OCI-LY1 (cell line): ENCODE measurements around the gene CHCHD2.
A peak's percentile ranks its signal among the peaks of the same experiment; 100 is the strongest.

ENCODE experiments used
- H2AFZ ChIP-seq: fragments of 200-600 bp; sonication (generic), shearing (Covaris generic); 2 replicates; pipeline ENCODE4 v1.6.0; 2014; ENCODE audit warnings: antibody characterized with exemption, mild to moderate bottlenecking, low read length
- H3F3A ChIP-seq: fragments of 200-600 bp; sonication (generic), shearing (Covaris generic); 2 replicates; pipeline ENCODE4 v1.6.0; 2014; ENCODE audit warnings: mild to moderate bottlenecking, antibody characterized with exemption, low read length, moderate library complexity; ENCODE audit not compliant: insufficient read depth
- H3K27ac ChIP-seq: fragments of 200-600 bp; sonication (generic); 2 replicates; pipeline ENCODE4 v1.5.1; 2014; ENCODE audit warnings: low read length, mixed run types, mild to moderate bottlenecking, low read depth; ENCODE audit not compliant: poor library complexity, severe bottlenecking
- H3K27me3 ChIP-seq: fragments of 200-600 bp; sonication (generic); 2 replicates; pipeline ENCODE4 v1.6.0; 2014; ENCODE audit warnings: antibody characterized with exemption, mild to moderate bottlenecking, low read length, moderate library complexity; ENCODE audit not compliant: insufficient read depth
- H3K36me3 ChIP-seq: fragments of 200-600 bp; sonication (generic); 2 replicates; pipeline ENCODE4 v1.6.1; 2014; ENCODE audit warnings: mild to moderate bottlenecking, antibody characterized with exemption, low read length, moderate library complexity, mixed read lengths; ENCODE audit not compliant: insufficient read depth
- H3K4me1 ChIP-seq: fragments of 200-600 bp; sonication (generic); 2 replicates; pipeline ENCODE4 v1.5.1; 2014; ENCODE audit warnings: mild to moderate bottlenecking, low read length, moderate library complexity; ENCODE audit not compliant: insufficient read depth, severe bottlenecking
- H3K4me2 ChIP-seq: fragments of 200-600 bp; sonication (generic), shearing (Covaris generic); 2 replicates; pipeline ENCODE4 v1.6.1; 2014; ENCODE audit warnings: low read length
- H3K4me3 ChIP-seq: fragments of 200-600 bp; sonication (generic); 2 replicates; pipeline ENCODE4 v1.5.1; 2014; ENCODE audit warnings: low read length, low read depth, mild to moderate bottlenecking, mixed read lengths; ENCODE audit not compliant: poor library complexity, severe bottlenecking
- H3K79me2 ChIP-seq: fragments of 200-600 bp; shearing (Covaris generic); 2 replicates; pipeline ENCODE4 v1.6.1; 2016; ENCODE audit warnings: mixed run types, low read length, mixed read lengths; ENCODE audit not compliant: insufficient read depth
- H3K9ac ChIP-seq: fragments of 200-600 bp; sonication (generic), shearing (Covaris generic); 2 replicates; pipeline ENCODE4 v1.6.1; 2014; ENCODE audit warnings: mild to moderate bottlenecking, low read length, mixed read lengths
- H3K9me2 ChIP-seq: fragments of 200-600 bp; sonication (generic), shearing (Covaris generic); 2 replicates; pipeline ENCODE4 v1.6.1; 2014; ENCODE audit warnings: low read depth, mild to moderate bottlenecking, low read length, mixed read lengths
- H3K9me3 ChIP-seq: fragments of 200-600 bp; shearing (Covaris generic); 2 replicates; pipeline ENCODE4 v1.6.1; 2014; ENCODE audit warnings: low read length, mixed read lengths
- H4K20me1 ChIP-seq: fragments of 200-600 bp; sonication (generic), shearing (Covaris generic); 2 replicates; pipeline ENCODE4 v1.6.0; 2016; ENCODE audit warnings: mild to moderate bottlenecking, low read length; ENCODE audit not compliant: insufficient read depth
- CTCF ChIP-seq: fragments of 200-600 bp; sonication (generic), shearing (Covaris generic); IDR thresholded peaks from 2 replicates; pipeline ENCODE4 v1.5.1; 2017; ENCODE audit warnings: mild to moderate bottlenecking, antibody characterized with exemption, low read length, moderate library complexity, mixed read lengths
- EZH2 ChIP-seq: fragments of 200-600 bp; sonication (generic), shearing (Covaris generic); IDR thresholded peaks from 2 replicates; pipeline ENCODE4 v1.8.0; 2017; ENCODE audit warnings: borderline replicate concordance, mixed run types, mild to moderate bottlenecking, antibody characterized with exemption, low read length, moderate library complexity, mixed read lengths

The CHCHD2 gene

GRCh38 chr7:56125831-56126230 is 19.6 kb upstream of the CHCHD2 start:
- no peak overlapping the region for H3K9ac ChIP-seq
- no peaks in the 10 kb centered on the region for H4K20me1 ChIP-seq
- H3K4me2 ChIP-seq: 0 out of 2 replicates have a peak overlapping the region, but pooled peaks have one; percentile 26

GRCh38 chr7:56124981-56125380 is 18.7 kb upstream of the CHCHD2 start:
- Histone ChIP-seq H3K4me2 (no peak overlapping the region), H3F3A (no peaks in the 10 kb centered on the region), H3K36me3 (no peaks in the 10 kb centered on the region), H3K27ac (no peak overlapping the region), H3K4me1 (no peaks in the 10 kb centered on the region), H3K9me3 (no peaks in the 10 kb centered on the region), H2AFZ (no peak overlapping the region), H3K4me3 (no peak overlapping the region), H4K20me1 (no peaks in the 10 kb centered on the region), H3K9ac (no peak overlapping the region), H3K79me2 (no peaks in the 10 kb centered on the region), H3K9me2 (no peaks in the 10 kb centered on the region), H3K27me3 (peaks cover 4% of the 10 kb centered on the region; the same call in 1 of the 2 replicates)
- TF ChIP-seq CTCF: no peak
- no peak for TF ChIP-seq EZH2

More at GRCh38 chr7:56125831-56126230, 19.6 kb upstream of the CHCHD2 start:
- Histone ChIP-seq H2AFZ (no peak overlapping the region), H3F3A (no peaks in the 10 kb centered on the region), H3K27me3 (peaks cover 4% of the 10 kb centered on the region; the same call in 1 of the 2 replicates), H3K4me1 (no peaks in the 10 kb centered on the region), H3K36me3 (no peaks in the 10 kb centered on the region), H3K9me2 (no peaks in the 10 kb centered on the region), H3K9me3 (no peaks in the 10 kb centered on the region), H3K4me3 (no peak overlapping the region), H3K27ac (no peak overlapping the region), H3K79me2 (no peaks in the 10 kb centered on the region)
- TF ChIP-seq CTCF (no peak), EZH2 (no peak)

- H3K4me3 ChIP-seq: no peak overlapping the region
- no peaks in the 10 kb centered on the region for H3K36me3 ChIP-seq
- H4K20me1 ChIP-seq: no peaks in the 10 kb centered on the region
- H3F3A ChIP-seq: no peaks in the 10 kb centered on the region
- no peaks in the 10 kb centered on the region for H3K4me1 ChIP-seq
- no peak overlapping the region for H3K9ac ChIP-seq
- no peaks in the 10 kb centered on the region for H3K9me2 ChIP-seq
- no peak for TF ChIP-seq CTCF
- no peak for TF ChIP-seq EZH2
- H3K9me3 ChIP-seq: no peaks in the 10 kb centered on the region
- H3K27ac ChIP-seq: no peak overlapping the region
- no peak overlapping the region for H3K4me2 ChIP-seq
- no peaks in the 10 kb centered on the region for H3K79me2 ChIP-seq
- H3K27me3 ChIP-seq: 0 out of 2 replicates have a peak, but pooled peaks cover 2% of the 10 kb centered on the region
- H2AFZ ChIP-seq: no peak overlapping the region
Measured at GRCh38 chr7:56121440-56121839, 15.2 kb upstream of the CHCHD2 start.
